Activated CD4-positive, alpha-beta memory T cell treated with anti-CD3 and anti-CD28 coated beads, Interleukin-2, amount 10 ng/mL, durations not matched to agents 7 days and 5 days (primary cell): Measurements from ENCODE around the gene GORASP2. TPM values are rescaled to one million over a fixed set of nuclear protein-coding genes. Genes with fewer than 3 reads are reported as not detected.

Experiments
- CTCF ChIA-PET: fragments of 350-600 bp; sonication (Branson Sonifier 250); formaldehyde crosslinking; loops from one replicate; lab custom pipeline; 2021; ENCODE audit warnings: antibody characterized with exemption, inconsistent platforms; lab: Charles Lee
- POLR2A ChIA-PET: fragments of 350-600 bp; sonication (Branson Sonifier 250); formaldehyde crosslinking; loops from one replicate; lab custom pipeline; 2021; ENCODE audit warnings: antibody characterized with exemption; lab: Charles Lee
- DNase-seq: peaks from one replicate; pipeline ENCODE4 v3.0.0-alpha.2; 2020
- H3K27ac Mint-ChIP-seq: one replicate; pipeline ENCODE4 v1.8.0; 2021; ENCODE audit warnings: mild to moderate bottlenecking, mixed read lengths
- H3K27me3 Mint-ChIP-seq: one replicate; pipeline ENCODE4 v1.8.0; 2021; ENCODE audit warnings: mixed read lengths
- H3K36me3 Mint-ChIP-seq: one replicate; pipeline ENCODE4 v1.8.0; 2021; ENCODE audit warnings: low read depth, mixed read lengths
- H3K4me1 Mint-ChIP-seq: one replicate; pipeline ENCODE4 v1.8.0; 2021; ENCODE audit warnings: mixed read lengths
- H3K4me3 Mint-ChIP-seq: one replicate; pipeline ENCODE4 v1.8.0; 2021; ENCODE audit warnings: mild to moderate bottlenecking, mixed read lengths
- H3K9me3 Mint-ChIP-seq: one replicate; pipeline ENCODE4 v1.8.0; 2021; ENCODE audit warnings: mixed read lengths
- total RNA-seq, 2 experiments: library from RNA; stranded (reverse); gene quantifications; one replicate each; pipeline ENCODE4 v1.2.3, GENCODE V29; 2021

GORASP2 gene
- total RNA-seq, 2 experiments from 2014 or later, result 58.7 to 67.0 TPM

DNA sequence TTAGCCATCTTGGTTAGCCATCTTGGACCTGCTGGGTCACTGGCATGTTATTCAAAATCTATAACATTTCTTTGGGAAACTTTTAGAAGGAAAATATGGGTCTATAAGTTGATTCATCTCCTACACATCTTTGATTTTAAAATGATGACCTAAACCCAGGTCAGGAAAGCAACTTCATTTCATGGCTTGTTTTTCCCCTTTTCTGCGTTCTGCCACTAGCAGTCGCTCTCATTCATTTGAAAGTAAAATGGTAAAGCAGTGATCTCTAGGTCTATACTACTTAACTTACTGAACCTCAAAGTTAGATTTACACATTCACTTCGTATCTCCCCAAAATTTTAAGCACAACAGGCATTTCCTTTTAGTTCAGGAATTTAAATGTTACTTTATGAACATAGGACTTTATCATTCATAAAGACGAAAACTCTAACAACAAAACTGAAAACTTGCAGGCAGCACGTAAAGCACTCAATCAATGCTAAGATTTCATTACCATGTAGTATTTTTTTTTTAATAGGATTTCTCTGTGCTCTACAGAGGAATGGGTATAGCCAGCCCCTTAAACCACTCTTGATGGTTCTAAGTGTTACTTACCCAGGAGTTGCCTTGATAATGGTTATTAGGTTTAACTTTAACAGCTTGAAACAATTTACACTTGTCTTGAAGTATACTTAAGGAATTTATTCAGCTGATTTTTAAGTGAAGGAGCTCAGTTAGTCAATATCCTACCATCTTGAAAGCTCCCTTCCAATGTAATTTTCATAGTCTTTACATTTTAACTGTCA is 62.5 kb downstream of the GORASP2 start:
- DNase-seq, result no peak
- no peaks in the 10 kb centered on the region for H3K27me3 Mint-ChIP-seq
- H3K9me3 Mint-ChIP-seq, result no peaks in the 10 kb centered on the region
- CTCF ChIA-PET, result interaction anchor here (1.0 kb wide), 1 partner anchor 18 kb away, joined by 4 read pairs; no protein-coding TSS in a partner anchor
- peaks cover 31% of the 10 kb centered on the region for H3K36me3 Mint-ChIP-seq
- no peaks in the 10 kb centered on the region for H3K4me1 Mint-ChIP-seq
- no peak overlapping the region for H3K4me3 Mint-ChIP-seq
- no peak overlapping the region for H3K27ac Mint-ChIP-seq
- POLR2A ChIA-PET, result no interaction called here

DNA sequence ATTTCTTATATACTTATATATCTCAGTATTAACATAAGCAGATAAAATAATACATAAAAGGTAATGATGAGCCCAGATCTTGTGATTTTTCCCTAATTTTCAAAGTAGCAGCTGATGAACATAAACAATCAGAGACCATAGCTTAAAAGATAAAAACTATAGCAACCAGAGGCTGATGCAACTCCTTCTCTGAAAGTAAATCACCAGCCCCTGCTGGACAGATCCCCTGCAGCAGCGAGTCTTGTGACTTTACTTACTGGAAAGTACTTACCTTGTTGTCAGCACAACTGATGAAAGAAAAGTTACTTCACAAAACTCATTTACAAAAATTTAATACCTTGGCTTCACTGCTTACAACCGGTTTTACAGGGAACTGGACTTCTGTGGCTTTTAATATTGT is 67.3 kb downstream of the GORASP2 start:
- no peak overlapping the region for H3K4me3 Mint-ChIP-seq
- CTCF ChIA-PET, result no interaction called here
- H3K9me3 Mint-ChIP-seq, result no peaks in the 10 kb centered on the region
- peaks cover 51% of the 10 kb centered on the region for H3K36me3 Mint-ChIP-seq
- POLR2A ChIA-PET, result no interaction called here
- H3K27ac Mint-ChIP-seq, result no peak overlapping the region
- H3K4me1 Mint-ChIP-seq, result no peaks in the 10 kb centered on the region
- DNase-seq, result no peak
- no peaks in the 10 kb centered on the region for H3K27me3 Mint-ChIP-seq

DNA sequence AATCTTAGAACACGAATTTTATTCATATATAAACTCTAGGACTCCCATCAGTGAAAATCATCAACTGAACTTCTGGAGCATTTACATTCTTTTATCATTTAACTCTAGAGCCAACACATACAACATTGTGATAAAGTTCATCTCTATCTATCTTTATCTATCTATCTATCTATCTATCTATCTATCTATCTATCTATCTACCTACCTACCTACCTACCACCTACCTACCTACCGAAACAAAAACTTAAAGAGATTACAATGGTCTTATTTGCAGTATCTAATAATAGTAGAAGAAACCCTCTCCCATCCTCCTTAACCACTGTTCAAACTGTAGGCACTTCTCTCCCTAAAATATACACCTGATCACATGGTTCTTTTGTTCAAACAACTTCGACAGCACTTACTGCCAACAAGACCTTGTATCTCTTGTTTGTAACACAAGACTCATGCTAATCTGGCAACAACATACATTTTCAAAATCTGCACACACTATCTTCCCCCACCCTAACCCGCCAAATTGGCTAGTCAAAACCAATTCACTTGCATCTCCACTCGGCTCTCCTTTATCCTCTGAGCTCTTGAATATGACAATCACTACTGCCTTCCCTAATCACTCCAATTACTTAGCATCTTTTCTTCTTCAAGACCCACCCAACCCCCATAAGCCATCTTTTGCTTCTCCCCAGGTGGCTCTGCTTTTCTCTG is 69.0 kb downstream of the GORASP2 start:
- Mint-ChIP-seq H3K4me1 (no peaks in the 10 kb centered on the region), H3K9me3 (no peaks in the 10 kb centered on the region), H3K27ac (no peak overlapping the region), H3K36me3 (peaks cover 52% of the 10 kb centered on the region), H3K4me3 (no peak overlapping the region), H3K27me3 (no peaks in the 10 kb centered on the region)
- CTCF ChIA-PET, result no interaction called here
- DNase-seq, result no peak
- POLR2A ChIA-PET, result no interaction called here

DNA sequence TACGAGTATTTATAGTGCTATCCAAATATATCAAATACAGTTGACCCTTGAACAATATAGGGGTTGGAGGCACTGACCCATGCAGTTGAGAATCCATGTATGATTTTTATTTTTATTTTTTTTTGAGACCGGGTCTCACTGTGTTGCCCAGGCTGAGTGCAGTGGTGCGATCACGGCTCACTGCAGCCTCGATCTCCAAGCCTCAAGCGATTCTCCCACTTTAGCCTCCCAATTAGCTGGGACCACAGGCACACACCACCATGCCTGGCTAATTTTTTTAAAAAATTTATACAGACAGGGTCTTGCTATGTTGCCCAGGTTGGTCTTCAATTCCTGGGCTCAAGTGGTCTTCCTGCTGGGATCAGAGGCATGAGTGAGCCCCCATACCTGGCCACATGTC is 70.6 kb downstream of the GORASP2 start:
- H3K4me1 Mint-ChIP-seq, result no peaks in the 10 kb centered on the region
- DNase-seq, result no peak
- no peaks in the 10 kb centered on the region for H3K9me3 Mint-ChIP-seq
- H3K4me3 Mint-ChIP-seq, result no peak overlapping the region
- ChIA-PET CTCF (no interaction called here), POLR2A (no interaction called here)
- peaks cover 51% of the 10 kb centered on the region for H3K36me3 Mint-ChIP-seq
- H3K27me3 Mint-ChIP-seq, result no peaks in the 10 kb centered on the region
- no peak overlapping the region for H3K27ac Mint-ChIP-seq

DNA sequence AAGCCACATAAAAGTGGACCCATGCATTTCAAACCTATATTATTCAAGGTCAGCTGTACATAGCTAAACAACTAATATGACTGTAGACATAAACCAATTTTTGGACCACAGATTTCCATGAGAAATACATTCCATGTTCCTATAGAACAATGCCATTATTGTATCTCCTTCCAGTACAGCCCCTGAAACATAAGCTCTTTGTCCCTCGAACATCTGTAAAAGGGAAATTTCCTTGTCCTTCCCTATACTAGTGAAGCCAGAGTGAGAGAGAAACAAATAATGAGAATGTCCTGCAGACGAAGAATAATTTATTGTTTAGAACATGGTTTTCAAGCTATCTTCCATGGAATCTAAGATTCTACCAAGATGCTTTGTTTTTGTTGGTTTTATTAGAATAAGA is 75.3 kb downstream of the GORASP2 start:
- Mint-ChIP-seq H3K27ac (no peak overlapping the region), H3K4me3 (no peak overlapping the region), H3K4me1 (no peaks in the 10 kb centered on the region), H3K9me3 (no peaks in the 10 kb centered on the region), H3K36me3 (peaks cover 56% of the 10 kb centered on the region), H3K27me3 (no peaks in the 10 kb centered on the region)
- POLR2A ChIA-PET, result no interaction called here
- DNase-seq, result no peak
- CTCF ChIA-PET, result no interaction called here

DNA sequence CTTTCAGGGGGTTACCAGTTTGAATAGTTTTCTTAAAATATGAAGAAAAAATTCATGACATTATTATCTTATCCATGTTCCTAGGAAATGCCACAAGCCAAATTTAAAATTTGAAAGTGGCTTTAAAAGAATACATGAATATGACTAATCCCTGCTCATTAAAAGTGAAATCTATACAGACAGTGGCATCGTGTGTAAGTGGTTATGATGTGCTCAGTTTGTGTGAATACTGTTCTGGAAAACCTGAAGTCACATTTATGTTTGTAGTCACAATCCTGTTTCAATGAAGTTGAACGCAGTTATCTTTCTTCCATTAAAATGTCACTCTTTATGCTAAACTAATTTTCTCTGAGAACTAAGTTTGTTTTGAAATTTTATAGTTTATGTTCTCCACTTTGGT is 75.8 kb downstream of the GORASP2 start:
- DNase-seq, result no peak
- Mint-ChIP-seq H3K4me3 (no peak overlapping the region), H3K36me3 (peaks cover 55% of the 10 kb centered on the region), H3K9me3 (no peaks in the 10 kb centered on the region), H3K27me3 (no peaks in the 10 kb centered on the region), H3K27ac (no peak overlapping the region), H3K4me1 (no peaks in the 10 kb centered on the region)
- ChIA-PET POLR2A (no interaction called here), CTCF (no interaction called here)

DNA sequence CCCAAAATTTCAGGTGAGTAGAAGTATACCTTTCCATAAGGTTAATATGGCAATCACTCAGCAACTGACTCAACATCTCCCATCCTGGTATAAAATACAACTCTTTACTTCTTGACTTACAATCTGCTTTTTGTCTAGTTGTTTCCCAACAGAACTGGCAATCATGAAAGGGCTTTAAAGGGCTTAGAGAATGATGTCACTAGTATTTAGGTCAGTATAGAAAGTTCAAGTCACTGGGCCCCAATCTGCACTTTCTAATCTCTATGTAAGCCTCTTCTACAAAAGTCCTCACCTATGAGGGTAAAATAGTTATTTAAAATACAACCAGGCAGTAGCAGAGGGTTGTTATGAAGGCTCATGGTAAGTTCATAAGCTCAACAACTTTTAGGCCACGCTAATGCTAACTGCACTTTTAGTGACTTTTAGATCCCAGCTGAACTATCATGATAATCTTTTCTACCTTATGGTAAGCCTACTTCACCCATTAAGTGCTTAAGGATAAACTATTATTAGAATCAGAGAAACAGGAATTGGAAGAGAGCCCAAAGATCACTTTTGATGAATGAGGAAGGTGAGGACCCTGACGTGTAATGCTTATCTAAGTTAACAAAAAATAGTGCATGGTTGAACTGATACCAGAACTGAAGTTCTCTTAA is 79.6 kb downstream of the GORASP2 start:
- CTCF ChIA-PET, result interaction anchor here (3.1 kb wide), 1 partner anchor 78 kb away, joined by 12 read pairs; no protein-coding TSS in a partner anchor
- Mint-ChIP-seq H3K27me3 (no peaks in the 10 kb centered on the region), H3K9me3 (no peaks in the 10 kb centered on the region), H3K27ac (no peak overlapping the region), H3K36me3 (peaks cover 48% of the 10 kb centered on the region), H3K4me1 (no peaks in the 10 kb centered on the region), H3K4me3 (no peak overlapping the region)
- DNase-seq, result no peak
- POLR2A ChIA-PET, result no interaction called here

DNA sequence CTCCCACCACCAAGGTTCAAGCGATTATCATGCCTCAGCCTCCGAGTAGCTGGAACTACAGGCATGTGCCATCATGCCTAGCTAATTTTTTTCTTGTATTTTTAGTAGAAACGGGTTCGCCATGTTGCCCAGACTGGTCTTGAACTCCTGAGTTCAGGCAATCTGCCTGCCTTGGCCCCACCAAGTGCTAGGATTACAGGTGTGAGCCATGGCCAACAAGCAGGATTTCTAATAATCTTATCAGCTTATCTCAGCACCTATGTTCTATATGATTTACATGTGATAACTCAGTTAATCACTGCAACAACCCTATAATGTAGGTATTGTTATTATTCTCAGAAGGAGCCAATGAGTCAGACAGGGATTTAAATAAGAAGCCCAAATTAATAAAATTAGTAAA is 80.3 kb downstream of the GORASP2 start:
- ChIA-PET CTCF (interaction anchor here (3.1 kb wide), 1 partner anchor 77 kb away, joined by 12 read pairs; no protein-coding TSS in a partner anchor), POLR2A (no interaction called here)
- Mint-ChIP-seq H3K4me1 (no peaks in the 10 kb centered on the region), H3K4me3 (no peak overlapping the region), H3K9me3 (no peaks in the 10 kb centered on the region), H3K27ac (no peak overlapping the region), H3K36me3 (peaks cover 50% of the 10 kb centered on the region), H3K27me3 (no peaks in the 10 kb centered on the region)
- no peak for DNase-seq

DNA sequence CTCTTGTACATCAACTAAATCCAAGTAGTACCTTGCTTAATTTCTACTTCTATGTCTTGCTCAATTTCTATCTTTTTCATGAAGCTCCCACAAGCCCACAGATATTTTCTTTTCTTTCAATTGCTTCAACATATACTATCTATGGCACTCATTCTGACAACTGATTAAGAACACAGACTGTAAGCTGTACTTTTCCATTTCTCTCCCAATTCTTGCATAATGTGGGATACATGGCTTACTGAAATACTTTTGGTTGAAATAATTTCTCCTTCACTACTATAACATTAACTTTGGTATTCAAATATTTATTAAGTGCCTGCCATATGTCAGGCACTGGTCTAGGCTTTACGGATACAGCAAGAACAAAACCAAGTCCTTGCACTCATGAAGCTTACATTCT is 84.8 kb downstream of the GORASP2 start:
- Mint-ChIP-seq H3K4me3 (no peak overlapping the region), H3K4me1 (peaks cover 7% of the 10 kb centered on the region), H3K36me3 (peaks cover 42% of the 10 kb centered on the region), H3K9me3 (no peaks in the 10 kb centered on the region), H3K27ac (no peak overlapping the region), H3K27me3 (no peaks in the 10 kb centered on the region)
- ChIA-PET POLR2A (interaction anchor here (0.7 kb wide), 1 partner anchor 469 kb away, joined by 3 read pairs; no protein-coding TSS in a partner anchor), CTCF (no interaction called here)
- DNase-seq, result no peak

DNA sequence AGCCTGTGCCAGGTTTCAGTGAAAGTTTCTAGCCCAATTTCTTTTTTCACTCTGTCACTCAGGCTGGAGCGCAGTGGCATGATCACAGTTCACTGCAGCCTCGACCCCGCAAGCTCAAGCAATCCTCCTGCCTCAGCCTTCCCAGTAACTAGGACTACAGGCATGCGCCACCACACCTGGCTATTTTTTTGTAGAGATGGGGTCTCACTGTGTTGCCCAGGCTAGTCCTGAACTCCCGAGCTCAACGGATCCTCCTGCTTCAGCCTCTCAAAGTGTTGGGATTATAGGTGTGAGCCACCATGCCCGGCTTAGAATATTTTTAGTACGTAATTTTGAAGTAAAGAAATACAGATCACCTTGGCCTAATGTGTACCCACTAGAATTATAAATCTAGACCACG is 87.1 kb downstream of the GORASP2 start:
- CTCF ChIA-PET, result interaction anchor here (0.7 kb wide), 1 partner anchor 71 kb away, joined by 3 read pairs; no protein-coding TSS in a partner anchor
- H3K4me3 Mint-ChIP-seq, result no peak overlapping the region
- peaks cover 32% of the 10 kb centered on the region for H3K36me3 Mint-ChIP-seq
- peaks cover 12% of the 10 kb centered on the region for H3K4me1 Mint-ChIP-seq
- POLR2A ChIA-PET, result no interaction called here
- no peaks in the 10 kb centered on the region for H3K27me3 Mint-ChIP-seq
- no peaks in the 10 kb centered on the region for H3K9me3 Mint-ChIP-seq
- DNase-seq, result no peak
- H3K27ac Mint-ChIP-seq, result no peak overlapping the region

Other genes with a start within 250 kb of the GORASP2 start
- not detected for gene SP5, start 213.9 kb upstream of the GORASP2 start, total RNA-seq
- not detected for gene ERICH2, start 158.9 kb upstream of the GORASP2 start, total RNA-seq
- gene GAD1, start 112.4 kb upstream of the GORASP2 start, total RNA-seq, result 1 to 10 TPM; 1.5 to 2.2 TPM
- 10 to 100 TPM; 74.9 to 79.5 TPM for gene TLK1, start 231.6 kb downstream of the GORASP2 start, total RNA-seq